ENCODE measurements around the gene COL23A1. TPM values are rescaled to one million over a fixed set of nuclear protein-coding genes. Genes with fewer than 3 reads are reported as not detected.

The COL23A1 gene
- total and polyA plus RNA-seq, 2 of the 8 experiments (the other 6 are each of a cell fraction or from before 2014, with no cell fraction given): 3.1 to 4.7 TPM

- Histone ChIP-seq H3K79me1 (ENCODE audit: low read depth, low read length) (no peaks in the 10 kb centered on the region), H3K4ac (replicated peaks; ENCODE audit: insufficient read length, low read depth, low read length) (no peak overlapping the region), H2BK5ac (ENCODE audit: low read depth, low read length) (no peak overlapping the region), H3K36me3 (ENCODE audit: control insufficient read depth in 2 of 4, insufficient read depth in 4 of 4, low read length in 3 of 4) (no peaks in the 10 kb centered on the region), H2BK120ac (replicated peaks; ENCODE audit: low read depth, low read length) (no peak overlapping the region), H3K4me1 (replicated peaks in 1 of 4; ENCODE audit: control insufficient read depth in 3 of 4, insufficient read depth in 4 of 4, low read length in 3 of 4) (peaks cover 0 to 4% (median 0%) of the 10 kb centered on the region in 4 experiments; a peak in 1 of 7 replicates), H3K9me3 (ENCODE audit: insufficient read depth in 2 of 2, low read depth in 1 of 2, low read length in 1 of 2) (peaks cover 0 to 4% of the 10 kb centered on the region in 2 experiments; a peak in 1 of 4 replicates), H4K5ac (ENCODE audit: insufficient read length, low read depth, low read length) (no peak overlapping the region), H2BK15ac (ENCODE audit: low read length) (no peak overlapping the region), H2AFZ (ENCODE audit: low read length) (no peak overlapping the region), H3K4me2 (ENCODE audit: insufficient read depth in 1 of 2, low read depth in 2 of 2, low read length in 2 of 2) (no peak overlapping the region), H4K91ac (replicated peaks; ENCODE audit: insufficient read length, low read length) (no peak overlapping the region), H4K20me1 (replicated peaks in 1 of 2; ENCODE audit: control insufficient read depth in 1 of 2, insufficient read depth in 2 of 2, low read length in 2 of 2) (peaks cover 0 to 2% of the 10 kb centered on the region in 2 experiments), H3K23ac (ENCODE audit: insufficient read length) (no peak overlapping the region), H3K27me3 (replicated peaks in 1 of 4; ENCODE audit: control insufficient read depth in 3 of 4, extremely low read depth in 1 of 4, insufficient read depth in 3 of 4, low read length in 3 of 4) (no peaks in the 10 kb centered on the region; a peak in 1 of 7 replicates), H3K9ac (replicated peaks in 1 of 4; ENCODE audit: extremely low read depth in 1 of 4, low read depth in 3 of 4, low read length in 3 of 4) (no peak overlapping the region), H3K23me2 (ENCODE audit: low read depth, low read length) (no peaks in the 10 kb centered on the region), H3K4me3 (ENCODE audit: extremely low read depth in 1 of 4, insufficient read depth in 2 of 4, low read depth in 3 of 4, low read length in 4 of 4) (no peak overlapping the region), H3K79me2 (ENCODE audit: control insufficient read depth in 1 of 2, insufficient read depth in 2 of 2, low read length in 2 of 2) (no peaks in the 10 kb centered on the region), H4K8ac (ENCODE audit: extremely low read depth, insufficient read depth, low read length) (no peak overlapping the region), H3K27ac (ENCODE audit: low read depth, low read length) (no peak overlapping the region), H2BK12ac (ENCODE audit: low read depth, low read length) (no peak overlapping the region), H3K18ac (ENCODE audit: extremely low read depth, low read length) (no peak overlapping the region), H2AK5ac (ENCODE audit: low read depth, low read length) (no peak overlapping the region), H3K56ac (replicated peaks; ENCODE audit: insufficient read length, low read depth, low read length) (no peak overlapping the region), H3K14ac (ENCODE audit: insufficient read length) (no peak overlapping the region), H2BK20ac (ENCODE audit: low read length) (no peak overlapping the region)
- ChIA-PET CTCF (ENCODE audit: partially characterized antibody) (interaction anchor here (0.6 to 0.8 kb wide), 2 partner anchors 64 to 367 kb away, joined by 4 read pairs; no protein-coding TSS in a partner anchor), POLR2A (ENCODE audit: partially characterized antibody) (interaction anchor here (1.2 kb wide), 1 partner anchor 15 kb away, joined by 3 read pairs; no protein-coding TSS in a partner anchor)
- FAIRE-seq: no peak
- 94% methylated on average over 10 of the region's 10 CpGs; no CpG with 5 or more reads in 1 of the 2 experiments for WGBS, 2 experiments (ENCODE audit: extremely low coverage in 1 of 2, insufficient coverage in 1 of 2, insufficient read length in 1 of 2, insufficient replicate concordance in 2 of 2, low coverage in 1 of 2, low lambda C conversion rate in 2 of 2, missing lambda C conversion rate in 1 of 2)
- TF ChIP-seq ATF2 (IDR thresholded peaks at IDR 0.05; ENCODE audit: low read length): no peak
- TF ChIP-seq POU5F1 (IDR thresholded peaks at IDR 0.05; ENCODE audit: low read depth, low read length): no peak
- TF ChIP-seq JUN (IDR thresholded peaks at IDR 0.05; ENCODE audit: low read depth, low read length): no peak
- no peak for TF ChIP-seq MAX (IDR thresholded peaks at IDR 0.05)
- no peak for TF ChIP-seq JUND (IDR thresholded peaks at IDR 0.05; ENCODE audit: low read length)
- no peak for TF ChIP-seq CBX8 (IDR thresholded peaks at IDR 0.05; ENCODE audit: borderline replicate concordance, low read depth, low read length)
- DNase-seq (ENCODE audit: low read depth in 1 of 2, low spot score in 2 of 2): no peak
These were observed 302.4 kb downstream of the COL23A1 start for GRCh38 chr5:178287791-178288105.

All from H1 (cell line).